Activated CD4-positive, alpha-beta T cell treated with anti-CD3 and anti-CD28 coated beads for 1 hour (primary cell): Measurements from ENCODE around the gene DBX2.
"Not testable (repeated sequence)": the region's sequence is repeated elsewhere in the genome, so short reads cannot be mapped to it uniquely, and the experiment has no call there.

Experiments used
- DNase-seq: peaks from one replicate; pipeline ENCODE4 v3.0.0-alpha.2; 2020

The DBX2 gene

GRCh38 chr12:45008211-45008610 lies 42.7 kb downstream of the DBX2 start:
- DNase-seq = no peak

GRCh38 chr12:44999355-44999754 lies 51.5 kb downstream of the DBX2 start:
- DNase-seq = no peak

- no peak for DNase-seq
These were observed 57.7 kb downstream of the DBX2 start for GRCh38 chr12:44993161-44993560.

- not testable (repeated sequence) for DNase-seq
These were observed 66.0 kb downstream of the DBX2 start for GRCh38 chr12:44984863-44985262.

- DNase-seq = no peak
These were observed 71.0 kb downstream of the DBX2 start for GRCh38 chr12:44979918-44980317.

- DNase-seq = no peak
These were observed 74.7 kb downstream of the DBX2 start for GRCh38 chr12:44976246-44976645.

- DNase-seq = no peak
These were observed 78.0 kb downstream of the DBX2 start for GRCh38 chr12:44972746-44973421.

GRCh38 chr12:44968965-44969364 lies 81.9 kb downstream of the DBX2 start:
- no peak for DNase-seq
